ENCODE data around the gene SPON1. TPM values are rescaled to one million over a fixed set of nuclear protein-coding genes. Genes with fewer than 3 reads are reported as not detected.

Gene SPON1
- total RNA-seq, 1 experiment from 2014 or later = not detected

- no TSS peak for BruUV-seq (replicated peaks)
- no peak for DNase-seq
- TF ChIP-seq, protein P1, sequence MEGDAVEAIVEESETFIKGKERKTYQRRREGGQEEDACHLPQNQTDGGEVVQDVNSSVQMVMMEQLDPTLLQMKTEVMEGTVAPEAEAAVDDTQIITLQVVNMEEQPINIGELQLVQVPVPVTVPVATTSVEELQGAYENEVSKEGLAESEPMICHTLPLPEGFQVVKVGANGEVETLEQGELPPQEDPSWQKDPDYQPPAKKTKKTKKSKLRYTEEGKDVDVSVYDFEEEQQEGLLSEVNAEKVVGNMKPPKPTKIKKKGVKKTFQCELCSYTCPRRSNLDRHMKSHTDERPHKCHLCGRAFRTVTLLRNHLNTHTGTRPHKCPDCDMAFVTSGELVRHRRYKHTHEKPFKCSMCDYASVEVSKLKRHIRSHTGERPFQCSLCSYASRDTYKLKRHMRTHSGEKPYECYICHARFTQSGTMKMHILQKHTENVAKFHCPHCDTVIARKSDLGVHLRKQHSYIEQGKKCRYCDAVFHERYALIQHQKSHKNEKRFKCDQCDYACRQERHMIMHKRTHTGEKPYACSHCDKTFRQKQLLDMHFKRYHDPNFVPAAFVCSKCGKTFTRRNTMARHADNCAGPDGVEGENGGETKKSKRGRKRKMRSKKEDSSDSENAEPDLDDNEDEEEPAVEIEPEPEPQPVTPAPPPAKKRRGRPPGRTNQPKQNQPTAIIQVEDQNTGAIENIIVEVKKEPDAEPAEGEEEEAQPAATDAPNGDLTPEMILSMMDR (conservative IDR thresholded peaks at IDR 0.05; ENCODE audit: low read depth, low read length) = no peak
- TF ChIP-seq EZH2phosphoT487 (IDR thresholded peaks at IDR 0.05; ENCODE audit: borderline replicate concordance, low read length) (no peak), EZH2 (IDR thresholded peaks at IDR 0.05; ENCODE audit: low read length, unreplicated experiment) (no peak)
- Histone ChIP-seq H3K27me3 (ENCODE audit: low read length) (peaks cover 40% of the 10 kb centered on the region), H3K27ac (ENCODE audit: low read length) (no peak overlapping the region), H2AFZ (ENCODE audit: low read length) (no peak overlapping the region), H3K9me3 (ENCODE audit: low read length) (no peaks in the 10 kb centered on the region), H4K20me1 (ENCODE audit: low read length) (no peaks in the 10 kb centered on the region), H3K4me2 (ENCODE audit: low read length) (no peak overlapping the region), H3K9me2 (replicated peaks; ENCODE audit: low read length) (no peaks in the 10 kb centered on the region), H3K4me1 (ENCODE audit: insufficient read depth, low read length) (no peaks in the 10 kb centered on the region), H3K36me3 (ENCODE audit: low read depth, low read length) (no peaks in the 10 kb centered on the region), H3K79me2 (ENCODE audit: low read length) (no peaks in the 10 kb centered on the region), H3K4me3 (ENCODE audit: low read length) (no peak overlapping the region), H3K9ac (ENCODE audit: low read length) (no peak overlapping the region), H3F3A (ENCODE audit: low read length, unreplicated experiment) (no peaks in the 10 kb centered on the region)
- ChIA-PET CTCF (no interaction called here), POLR2A (ENCODE audit: unreplicated experiment) (no interaction called here)
- intact Hi-C loops (cut with micrococcal nuclease) = no loop called here
- ATAC-seq = no peak
These were observed 280.2 kb downstream of the SPON1 start for GRCh38 chr11:14242733-14243132.

- H3F3A ChIP-seq (ENCODE audit: low read length, unreplicated experiment) = no peaks in the 10 kb centered on the region
- ChIA-PET POLR2A (ENCODE audit: unreplicated experiment) (no interaction called here), CTCF (interaction anchor here (0.6 kb wide), 1 partner anchor 290 kb away, joined by 3 read pairs; no protein-coding TSS in a partner anchor)
- no peaks in the 10 kb centered on the region for H3K9me2 ChIP-seq (replicated peaks; ENCODE audit: low read length)
- no peak overlapping the region for H3K9ac ChIP-seq (ENCODE audit: low read length)
- H3K36me3 ChIP-seq (ENCODE audit: low read depth, low read length) = no peaks in the 10 kb centered on the region
- peaks cover 23% of the 10 kb centered on the region for H3K27me3 ChIP-seq (ENCODE audit: low read length)
- no peaks in the 10 kb centered on the region for H3K79me2 ChIP-seq (ENCODE audit: low read length)
- no peak overlapping the region for H2AFZ ChIP-seq (ENCODE audit: low read length)
- TF ChIP-seq EZH2 (IDR thresholded peaks at IDR 0.05; ENCODE audit: low read length, unreplicated experiment) = no peak
- TF ChIP-seq EZH2phosphoT487 (IDR thresholded peaks at IDR 0.05; ENCODE audit: borderline replicate concordance, low read length) = no peak
- TF ChIP-seq, protein P1 (conservative IDR thresholded peaks at IDR 0.05; ENCODE audit: low read depth, low read length) = no peak
- intact Hi-C loops (cut with micrococcal nuclease) = loop anchor here (5.0 kb wide), 1 partner anchor 758 kb away; no protein-coding TSS in a partner anchor
- no peak for DNase-seq
- no peaks in the 10 kb centered on the region for H3K4me1 ChIP-seq (ENCODE audit: insufficient read depth, low read length)
- no peak overlapping the region for H3K4me3 ChIP-seq (ENCODE audit: low read length)
- BruUV-seq (replicated peaks) = no TSS peak
- H3K27ac ChIP-seq (ENCODE audit: low read length) = no peak overlapping the region
- H4K20me1 ChIP-seq (ENCODE audit: low read length) = no peaks in the 10 kb centered on the region
- H3K4me2 ChIP-seq (ENCODE audit: low read length) = no peak overlapping the region
- no peak for ATAC-seq
- no peaks in the 10 kb centered on the region for H3K9me3 ChIP-seq (ENCODE audit: low read length)
These were observed 282.4 kb downstream of the SPON1 start for GRCh38 chr11:14244926-14245325.

DNA sequence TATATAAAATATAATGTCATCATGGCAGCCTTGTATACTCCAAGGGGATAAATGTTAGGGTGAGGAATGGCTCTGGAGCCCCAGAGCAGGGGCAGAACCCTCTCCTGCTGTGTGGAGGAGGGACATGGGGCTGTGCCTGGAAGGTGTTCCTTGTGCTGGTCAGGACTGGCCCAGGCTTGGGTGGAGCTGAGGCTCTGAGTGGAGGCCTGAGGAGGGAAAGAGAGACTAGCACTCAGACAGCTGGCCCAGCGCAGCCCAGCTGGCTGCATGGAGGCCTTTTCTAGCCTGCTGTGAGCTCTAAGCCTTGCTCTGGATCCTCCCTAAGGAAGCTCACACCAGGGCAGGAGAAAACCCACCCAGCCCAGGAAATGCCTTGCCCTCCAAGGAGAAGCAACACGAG lies 282.9 kb downstream of the SPON1 start:
- H3K36me3 ChIP-seq (ENCODE audit: low read depth, low read length) = no peaks in the 10 kb centered on the region
- ChIA-PET CTCF (no interaction called here), POLR2A (ENCODE audit: unreplicated experiment) (no interaction called here)
- H3F3A ChIP-seq (ENCODE audit: low read length, unreplicated experiment) = no peaks in the 10 kb centered on the region
- ATAC-seq = no peak
- TF ChIP-seq EZH2 (IDR thresholded peaks at IDR 0.05; ENCODE audit: low read length, unreplicated experiment) = no peak
- TF ChIP-seq, protein P1 (conservative IDR thresholded peaks at IDR 0.05; ENCODE audit: low read depth, low read length) = no peak
- no peak for TF ChIP-seq EZH2phosphoT487 (IDR thresholded peaks at IDR 0.05; ENCODE audit: borderline replicate concordance, low read length)
- intact Hi-C loops (cut with micrococcal nuclease) = loop anchor here (5.0 kb wide), 1 partner anchor 758 kb away; no protein-coding TSS in a partner anchor
- H3K9ac ChIP-seq (ENCODE audit: low read length) = no peak overlapping the region
- H3K9me2 ChIP-seq (replicated peaks; ENCODE audit: low read length) = no peaks in the 10 kb centered on the region
- H3K9me3 ChIP-seq (ENCODE audit: low read length) = no peaks in the 10 kb centered on the region
- H3K79me2 ChIP-seq (ENCODE audit: low read length) = no peaks in the 10 kb centered on the region
- DNase-seq = no peak
- H3K27me3 ChIP-seq (ENCODE audit: low read length) = peaks cover 18% of the 10 kb centered on the region
- no peak overlapping the region for H3K4me2 ChIP-seq (ENCODE audit: low read length)
- H3K4me3 ChIP-seq (ENCODE audit: low read length) = no peak overlapping the region
- BruUV-seq (replicated peaks) = no TSS peak
- H2AFZ ChIP-seq (ENCODE audit: low read length) = no peak overlapping the region
- no peak overlapping the region for H3K27ac ChIP-seq (ENCODE audit: low read length)
- no peaks in the 10 kb centered on the region for H3K4me1 ChIP-seq (ENCODE audit: insufficient read depth, low read length)
- no peaks in the 10 kb centered on the region for H4K20me1 ChIP-seq (ENCODE audit: low read length)
